K562 (cell line): Measurements from ENCODE around the gene PSAP. TPM values are rescaled to one million over a fixed set of nuclear protein-coding genes. Genes with fewer than 3 reads are reported as not detected.

Source experiments
- ESRRA ChIP-seq: fragments of 450-650 bp; IDR thresholded peaks from 2 replicates; pipeline ENCODE4 v1.6.1; 2014; ENCODE audit warnings: low read depth, mild to moderate bottlenecking, moderate library complexity, borderline replicate concordance
- ZBTB12 ChIP-seq: fragments of 250-450 bp; sonication (Bioruptor Pico); IDR thresholded peaks from 2 replicates; pipeline ENCODE4 v1.4.0; 2020
- ZNF280B ChIP-seq: fragments of 250-450 bp; sonication (Bioruptor Pico); IDR thresholded peaks from 2 replicates; pipeline ENCODE4 v1.5.1; 2021; ENCODE audit warnings: mild to moderate bottlenecking
- ZNF764 ChIP-seq: fragments of 250-450 bp; sonication (Bioruptor Pico); IDR thresholded peaks from 2 replicates; pipeline ENCODE4 v1.4.0; 2020; ENCODE audit warnings: low read depth, mild to moderate bottlenecking, moderate library complexity
- polyA plus RNA-seq, 8 experiments: library from polyadenylated mRNA; depleted of rRNA in 4 of 8; stranded (reverse) in 5 of 8; unstranded in 3 of 8; fragments of >200 nt; fragmentation: Nextera tagmentation in 2 of 8; fragmentation: Illumina TruSeq in 1 of 8; extraction: Ambion mirVana in 2 of 8; extraction: Trizol in 1 of 8; gene quantifications; 2 replicates each; pipeline versions ENCODE4 v1.2.1 to v1.2.3, GENCODE V29; 2011 to 2014; ENCODE audit warnings: inconsistent platforms in 1 of 8, missing spikeins in 1 of 8
- total RNA-seq, 7 experiments: library from RNA; depleted of rRNA in 6 of 7; stranded (reverse); fragments of >200 nt in 6 of 7; fragmentation: Illumina TruSeq in 2 of 7; extraction: Trizol in 2 of 7; gene quantifications; 2 replicates each; pipeline versions ENCODE4 v1.2.1 to v1.2.3, GENCODE V29; 2011 to 2021; ENCODE audit warnings: low replicate concordance in 1 of 7
- TF ChIP-seq, protein P1 (sequence below), 2 experiments: fragments of 450-650 bp in 1 of 2; sonication (generic) in 1 of 2; formaldehyde crosslinking in 1 of 2; IDR thresholded peaks; 2 replicates each; pipeline versions ENCODE4 v1.7.1 to v1.9.0; 2016 to 2022; ENCODE audit warnings: inconsistent platforms in 1 of 2, mild to moderate bottlenecking in 1 of 2, missing genetic modification reagents in 1 of 2

Gene PSAP
- total and polyA plus RNA-seq, 9 of the 15 experiments (the other 6 are each of a cell fraction or from before 2014, with no cell fraction given) = 245 to 700 (median 429) TPM

- TF ChIP-seq ZNF280B (CRISPR knock-in tag) (no peak), ESRRA (no peak), ZBTB12 (CRISPR knock-in tag) (no peak), ZNF764 (CRISPR knock-in tag) (no peak)
- TF ChIP-seq, protein P1, sequence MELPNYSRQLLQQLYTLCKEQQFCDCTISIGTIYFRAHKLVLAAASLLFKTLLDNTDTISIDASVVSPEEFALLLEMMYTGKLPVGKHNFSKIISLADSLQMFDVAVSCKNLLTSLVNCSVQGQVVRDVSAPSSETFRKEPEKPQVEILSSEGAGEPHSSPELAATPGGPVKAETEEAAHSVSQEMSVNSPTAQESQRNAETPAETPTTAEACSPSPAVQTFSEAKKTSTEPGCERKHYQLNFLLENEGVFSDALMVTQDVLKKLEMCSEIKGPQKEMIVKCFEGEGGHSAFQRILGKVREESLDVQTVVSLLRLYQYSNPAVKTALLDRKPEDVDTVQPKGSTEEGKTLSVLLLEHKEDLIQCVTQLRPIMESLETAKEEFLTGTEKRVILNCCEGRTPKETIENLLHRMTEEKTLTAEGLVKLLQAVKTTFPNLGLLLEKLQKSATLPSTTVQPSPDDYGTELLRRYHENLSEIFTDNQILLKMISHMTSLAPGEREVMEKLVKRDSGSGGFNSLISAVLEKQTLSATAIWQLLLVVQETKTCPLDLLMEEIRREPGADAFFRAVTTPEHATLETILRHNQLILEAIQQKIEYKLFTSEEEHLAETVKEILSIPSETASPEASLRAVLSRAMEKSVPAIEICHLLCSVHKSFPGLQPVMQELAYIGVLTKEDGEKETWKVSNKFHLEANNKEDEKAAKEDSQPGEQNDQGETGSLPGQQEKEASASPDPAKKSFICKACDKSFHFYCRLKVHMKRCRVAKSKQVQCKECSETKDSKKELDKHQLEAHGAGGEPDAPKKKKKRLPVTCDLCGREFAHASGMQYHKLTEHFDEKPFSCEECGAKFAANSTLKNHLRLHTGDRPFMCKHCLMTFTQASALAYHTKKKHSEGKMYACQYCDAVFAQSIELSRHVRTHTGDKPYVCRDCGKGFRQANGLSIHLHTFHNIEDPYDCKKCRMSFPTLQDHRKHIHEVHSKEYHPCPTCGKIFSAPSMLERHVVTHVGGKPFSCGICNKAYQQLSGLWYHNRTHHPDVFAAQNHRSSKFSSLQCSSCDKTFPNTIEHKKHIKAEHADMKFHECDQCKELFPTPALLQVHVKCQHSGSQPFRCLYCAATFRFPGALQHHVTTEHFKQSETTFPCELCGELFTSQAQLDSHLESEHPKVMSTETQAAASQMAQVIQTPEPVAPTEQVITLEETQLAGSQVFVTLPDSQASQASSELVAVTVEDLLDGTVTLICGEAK (IDR thresholded peaks at IDR 0.05) = no peak
- TF ChIP-seq, protein P1 (CRISPR knock-in tag; IDR thresholded peaks at IDR 0.05) = no peak
Measured at GRCh38 chr10:71797533-71798307, 53.3 kb downstream of the PSAP start (continued).
